HG02571 (cell line): ENCODE measurements around the gene SYNCRIP.
"Not testable (repeated sequence)": the region's sequence is repeated elsewhere in the genome, so short reads cannot be mapped to it uniquely, and the experiment has no call there.

Experiments used
- ATAC-seq: cut with Tn5 transposase; IDR thresholded peaks from one replicate; pipeline ENCODE4 v1.9.1; 2021; ENCODE audit warnings: mild to moderate bottlenecking, moderate library complexity; ENCODE audit not compliant: unreplicated experiment

Gene SYNCRIP

DNA sequence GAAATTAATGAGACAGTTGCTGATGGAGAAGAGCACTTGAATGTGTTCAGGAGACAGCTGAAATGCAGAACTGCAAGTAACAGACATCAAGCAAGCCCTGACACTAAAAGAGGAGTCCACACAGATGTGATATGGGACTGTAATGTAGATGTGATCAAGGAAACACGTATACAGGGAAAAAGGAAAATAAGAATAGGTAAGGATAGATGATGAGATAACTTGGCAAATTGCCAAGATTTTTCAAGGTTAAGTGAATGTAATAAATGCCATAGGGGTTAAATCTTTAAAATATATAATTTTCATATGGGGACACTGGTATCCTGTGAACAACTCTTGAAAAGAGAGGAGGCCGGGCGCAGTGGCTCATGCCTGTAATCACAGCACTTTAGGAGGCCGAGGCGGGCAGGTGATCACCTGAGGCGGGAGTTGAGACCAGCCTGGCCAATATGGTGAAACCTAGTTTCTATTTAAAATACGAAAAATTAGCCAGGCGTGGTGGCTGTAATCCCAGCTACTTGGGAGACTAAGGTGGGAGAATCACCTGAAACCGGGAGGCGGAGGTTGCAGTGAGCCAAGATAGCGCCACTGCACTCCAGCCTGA, 41.9 kb downstream of the SYNCRIP start:
- no peak for ATAC-seq

DNA sequence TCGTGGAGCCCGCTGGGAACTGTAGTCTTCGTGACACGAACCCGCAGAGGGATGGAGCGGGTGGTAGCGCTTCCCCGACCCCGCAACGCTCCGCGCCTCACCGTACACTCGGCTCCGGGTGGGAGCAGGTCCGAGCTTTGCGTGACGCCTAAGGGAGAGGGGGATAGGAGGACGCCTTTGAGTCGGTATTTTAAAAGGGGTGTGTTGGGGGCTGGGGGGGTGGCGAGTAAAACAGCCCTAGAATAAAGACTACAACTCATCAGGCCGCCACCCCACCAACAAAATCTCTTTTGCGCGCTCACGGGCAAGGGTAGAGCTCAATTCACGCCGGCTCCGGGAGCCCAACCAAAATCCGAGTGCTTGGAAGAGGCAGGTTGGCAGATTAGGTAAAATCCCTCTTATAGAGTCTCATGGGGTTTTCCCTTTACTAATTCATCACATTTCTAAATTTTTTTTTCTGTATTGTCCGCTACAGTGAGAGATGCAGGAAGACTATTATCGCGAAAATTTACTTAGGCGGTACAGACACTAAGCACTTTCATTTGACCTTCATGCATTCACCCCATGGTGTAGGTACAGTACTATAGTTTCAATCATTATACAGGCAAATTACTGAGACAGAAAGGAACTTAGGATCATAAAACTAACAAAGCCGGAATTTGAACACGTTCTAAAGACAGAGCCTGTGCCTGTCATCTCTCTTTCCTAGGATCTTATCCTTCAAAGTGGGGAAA, 48.3 kb downstream of the SYNCRIP start:
- peak; percentile 14 for ATAC-seq

DNA sequence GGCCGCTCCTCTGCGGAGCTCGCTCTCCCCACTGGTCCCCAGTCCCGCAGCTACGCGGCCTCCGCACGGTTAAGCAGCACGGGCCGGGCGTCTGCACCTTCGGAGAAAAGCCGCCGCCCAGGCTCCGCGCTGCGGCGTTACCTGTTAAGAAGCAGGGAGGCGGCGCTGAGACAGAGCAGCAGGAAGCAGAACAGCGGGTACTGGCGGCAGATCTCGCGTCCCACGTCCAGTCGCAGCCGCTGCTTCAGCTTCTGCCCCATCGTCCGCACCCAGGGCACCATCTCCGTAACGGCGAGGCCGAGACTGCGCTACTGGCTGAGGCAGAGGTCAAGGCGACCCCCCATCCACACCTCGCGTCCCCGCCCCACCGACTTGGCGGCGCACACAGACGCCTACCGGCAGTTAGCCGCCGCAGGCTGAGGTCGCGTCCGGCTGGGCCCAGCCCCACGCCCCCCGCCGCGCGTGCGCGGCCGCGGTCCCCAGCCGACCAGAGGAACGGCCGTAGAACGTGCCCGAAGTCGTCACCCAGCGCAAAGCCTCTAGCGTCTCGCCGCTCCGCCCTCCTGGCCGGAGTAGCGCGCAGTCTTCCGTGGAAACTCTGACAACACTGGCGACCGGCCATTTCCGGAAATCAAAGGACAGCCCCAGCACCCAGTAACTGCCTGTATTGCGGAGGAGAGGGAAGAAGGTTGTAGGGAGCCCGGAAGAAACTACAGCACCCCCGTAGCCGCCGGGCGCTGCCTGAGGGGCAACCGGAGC, 49.1 kb downstream of the SYNCRIP start, which contains the start of gene SNX14:
Gene SNX14, minus strand, starts transcription at position 421 of the 759 bp plus-strand sequence. Its CDS starts 140 bp downstream, at position 281.
- ATAC-seq, result peak; percentile 88

DNA sequence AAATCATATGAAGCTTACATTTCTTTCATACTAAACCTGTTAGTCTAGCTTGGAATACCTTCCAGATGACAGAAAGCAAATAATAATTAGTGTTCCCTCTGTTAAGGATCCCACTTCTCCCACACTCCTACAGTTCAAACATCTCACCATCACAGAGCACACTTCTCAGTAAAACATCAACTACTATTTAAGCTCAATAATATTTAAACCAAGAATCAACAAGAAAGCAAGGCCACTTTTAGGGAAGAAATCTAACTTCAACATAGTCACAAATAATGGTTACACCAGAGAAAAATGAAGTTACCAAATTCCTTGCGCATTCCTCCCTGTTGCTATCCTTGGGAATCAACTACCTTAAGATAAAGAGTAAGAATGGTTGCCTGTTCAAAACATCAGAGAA, 50.7 kb downstream of the SYNCRIP start:
- ATAC-seq, result no peak

DNA sequence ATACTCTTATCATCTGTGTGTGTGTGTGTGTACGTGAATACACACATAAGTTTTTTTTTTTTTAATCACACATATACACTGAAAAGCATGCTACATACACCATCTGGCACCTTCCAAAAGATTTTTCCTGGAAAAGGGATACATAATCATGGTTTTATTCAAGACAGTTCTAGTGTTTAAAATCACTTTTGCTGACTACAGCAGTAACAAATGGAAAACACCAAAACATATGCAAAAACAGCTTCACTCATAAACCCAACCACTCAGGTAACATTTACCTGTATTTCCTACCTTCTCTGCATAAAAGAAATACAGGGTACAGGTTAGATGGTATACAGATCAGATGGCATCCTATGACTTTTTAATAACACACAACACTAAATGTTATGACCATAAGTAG, 51.5 kb downstream of the SYNCRIP start:
- no peak for ATAC-seq

GRCh38 chr6:85585741-85586140, 56.9 kb downstream of the SYNCRIP start:
- no peak for ATAC-seq

GRCh38 chr6:85582832-85583231, 59.9 kb downstream of the SYNCRIP start:
- ATAC-seq, result not testable (repeated sequence)

DNA sequence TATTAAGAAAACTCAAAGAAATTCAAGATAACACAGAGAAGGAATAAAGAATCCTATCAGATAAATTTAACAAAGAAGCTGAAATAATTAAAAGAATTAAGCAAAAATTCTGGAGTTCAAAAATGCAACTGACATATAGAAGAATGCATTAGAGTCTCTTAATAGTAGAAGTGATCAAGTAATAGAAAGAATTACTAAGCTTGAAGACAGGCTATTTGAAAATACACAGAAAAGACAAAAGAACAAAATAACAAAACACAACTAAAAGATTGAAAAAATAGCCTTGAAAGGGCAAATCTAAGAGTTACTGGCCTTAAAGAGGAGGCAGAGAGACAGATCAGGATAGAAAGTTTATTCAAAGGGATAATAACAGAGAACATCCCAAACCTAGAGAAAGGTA, 61.1 kb downstream of the SYNCRIP start:
- no peak for ATAC-seq

DNA sequence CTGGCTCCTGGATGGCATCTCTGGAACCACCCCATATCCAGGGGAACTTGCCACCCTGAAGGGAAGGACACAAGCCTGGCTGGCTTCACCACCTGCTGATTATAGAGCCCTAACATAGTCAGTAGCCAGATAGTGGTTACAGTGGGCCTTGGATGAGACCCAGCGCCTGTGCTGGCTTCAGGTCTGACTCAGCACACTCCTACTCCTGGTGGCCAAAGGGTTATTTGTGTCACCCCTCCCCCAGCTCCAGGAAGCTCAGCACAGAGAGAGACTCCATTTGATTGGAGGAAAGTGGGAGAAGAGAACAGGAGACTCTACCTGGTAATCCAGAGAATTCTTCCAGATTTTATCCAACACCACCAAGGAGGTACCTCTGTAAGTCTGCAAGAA, 61.8 kb downstream of the SYNCRIP start:
- peak; percentile 93 for ATAC-seq

DNA sequence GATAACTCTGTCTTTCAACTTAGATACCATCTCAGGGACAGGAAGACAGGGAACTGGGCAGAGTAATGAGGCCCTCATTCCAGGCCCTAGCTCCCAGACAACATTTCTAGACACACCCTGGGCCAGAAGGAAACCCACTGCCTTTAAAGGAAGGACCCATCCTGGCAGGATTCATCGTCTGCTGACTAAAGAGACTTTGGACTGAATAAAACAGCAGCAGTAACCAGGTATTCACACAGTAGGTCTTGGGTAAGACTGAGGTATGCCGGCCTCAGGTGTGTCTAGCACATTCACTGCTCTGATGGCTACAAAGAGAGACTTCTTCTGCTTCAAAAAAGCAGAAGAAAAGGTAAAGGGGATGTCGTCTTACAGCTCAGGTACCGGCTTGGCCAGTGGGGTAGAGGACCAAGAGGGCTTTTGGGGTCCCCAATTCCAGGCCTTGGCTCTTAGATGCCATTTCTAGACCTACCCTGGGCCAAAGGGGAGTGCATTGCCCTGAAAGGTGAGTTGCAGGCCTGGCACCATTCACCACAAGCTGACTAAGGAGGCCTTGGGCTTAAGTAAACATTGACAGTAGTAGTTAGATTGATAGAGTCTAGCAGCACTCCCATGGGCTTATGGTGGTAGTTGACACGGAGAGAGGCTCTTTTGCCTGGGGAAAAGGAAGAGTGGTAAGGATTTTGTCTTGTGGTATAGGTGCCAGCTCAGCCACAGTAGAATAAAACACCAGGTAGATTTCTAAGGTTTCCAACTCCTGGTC, 62.4 kb downstream of the SYNCRIP start:
- peak; percentile 24 for ATAC-seq

DNA sequence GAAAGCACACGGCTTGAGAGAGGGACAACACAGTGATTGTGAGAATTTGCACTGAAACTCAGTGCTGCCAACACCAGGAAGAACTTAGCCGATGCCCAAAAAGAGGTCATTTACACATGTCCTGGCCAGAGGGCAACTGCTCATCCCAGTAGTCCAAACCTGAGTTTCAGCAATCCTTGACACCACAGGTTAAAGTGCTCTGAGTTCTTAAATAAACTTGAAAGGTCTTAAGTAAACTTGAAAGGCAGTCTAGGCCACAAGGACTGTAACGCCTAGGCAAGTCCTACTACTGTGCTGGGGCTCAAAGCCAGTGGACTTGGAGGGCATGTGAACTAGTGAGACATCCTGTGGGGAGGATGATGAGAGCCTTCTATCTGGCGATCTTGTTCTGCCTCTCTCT, 63.1 kb downstream of the SYNCRIP start:
- no peak for ATAC-seq

DNA sequence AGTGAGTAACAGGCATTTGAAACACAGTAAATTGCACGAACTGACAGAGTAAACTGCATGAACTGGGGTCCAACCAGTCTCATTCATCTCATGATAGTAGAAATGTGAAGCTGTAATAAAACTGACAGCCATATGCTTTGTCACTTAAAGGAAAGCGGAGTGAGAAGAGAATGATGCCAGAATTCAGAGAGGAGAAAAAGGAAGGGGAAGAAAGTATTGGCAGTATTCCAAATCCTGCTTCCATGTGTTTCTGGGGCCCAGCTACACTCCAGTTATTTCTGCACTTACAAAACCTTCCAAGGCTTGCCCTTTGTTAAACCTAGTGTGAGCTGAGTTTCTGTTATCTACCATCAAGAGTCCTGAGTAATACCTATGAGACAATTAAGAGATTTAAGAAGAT, 66.2 kb downstream of the SYNCRIP start:
- no peak for ATAC-seq

DNA sequence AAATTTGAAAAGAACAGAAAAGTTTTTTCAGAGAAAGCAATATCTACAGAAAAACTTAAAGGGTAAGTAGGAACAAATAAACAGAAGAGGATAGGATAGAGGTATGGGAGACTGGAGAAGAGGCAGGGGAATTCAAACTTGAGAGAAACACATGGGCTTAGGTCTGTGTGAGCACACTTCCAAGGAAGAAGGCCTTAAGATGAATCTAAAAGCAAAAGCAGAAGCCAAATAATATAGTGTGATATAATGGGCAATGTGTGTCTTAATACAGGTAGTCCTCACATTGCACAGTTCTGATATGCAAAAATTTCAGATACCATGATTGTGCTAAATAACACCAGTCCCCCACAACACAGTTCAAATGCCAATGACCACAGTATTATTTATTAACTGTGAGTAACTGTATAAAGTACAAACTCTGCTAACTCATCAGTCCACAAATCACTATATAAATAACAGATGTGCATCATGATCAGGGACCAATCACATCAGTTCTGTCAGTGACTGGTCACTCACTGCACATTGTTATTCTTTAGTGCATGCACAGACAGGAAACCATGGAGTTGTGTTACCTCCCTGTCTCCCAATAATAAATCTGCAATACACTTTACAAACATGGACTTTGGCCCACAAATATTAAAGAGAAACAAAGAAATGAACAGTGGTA, 67.6 kb downstream of the SYNCRIP start:
- no peak for ATAC-seq

DNA sequence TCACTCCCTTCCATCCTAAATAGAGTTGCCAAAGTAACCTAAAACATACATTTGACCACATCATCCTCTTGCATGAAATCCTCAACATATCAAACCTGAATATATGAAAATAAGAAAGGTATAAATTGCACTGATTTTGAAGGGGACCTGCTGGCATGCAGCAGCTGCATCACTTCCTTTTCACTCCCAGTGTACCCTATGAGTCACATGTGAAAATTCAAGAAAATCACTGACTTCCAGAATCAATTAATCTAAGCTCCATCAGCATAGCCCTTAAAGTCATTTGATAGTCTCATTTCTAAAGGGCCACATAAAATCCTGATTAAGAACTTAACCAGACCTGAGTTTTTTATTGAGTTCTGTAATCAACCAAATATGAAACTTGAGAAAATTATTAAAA, 73.4 kb downstream of the SYNCRIP start:
- ATAC-seq, result no peak

DNA sequence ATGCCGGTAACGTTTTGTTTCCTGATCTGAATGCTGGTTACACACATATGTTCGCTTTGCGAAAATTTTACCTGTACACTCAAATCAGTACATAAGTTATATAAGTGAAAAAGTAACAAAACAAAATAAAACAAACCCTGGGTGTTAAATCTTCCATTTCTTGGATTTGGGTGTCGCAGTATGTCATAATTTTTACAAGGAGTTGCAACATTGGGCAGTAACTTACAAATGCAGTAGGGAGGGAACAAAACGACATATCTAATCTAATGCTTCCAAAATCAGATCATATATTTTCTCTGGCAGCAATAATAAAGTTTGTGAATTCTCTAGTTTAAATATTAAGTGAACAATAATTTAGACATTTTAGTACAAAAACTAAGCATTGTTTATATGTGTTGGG, 74.3 kb downstream of the SYNCRIP start:
- no peak for ATAC-seq

GRCh38 chr6:85565736-85566135, 77.0 kb downstream of the SYNCRIP start:
- no peak for ATAC-seq

DNA sequence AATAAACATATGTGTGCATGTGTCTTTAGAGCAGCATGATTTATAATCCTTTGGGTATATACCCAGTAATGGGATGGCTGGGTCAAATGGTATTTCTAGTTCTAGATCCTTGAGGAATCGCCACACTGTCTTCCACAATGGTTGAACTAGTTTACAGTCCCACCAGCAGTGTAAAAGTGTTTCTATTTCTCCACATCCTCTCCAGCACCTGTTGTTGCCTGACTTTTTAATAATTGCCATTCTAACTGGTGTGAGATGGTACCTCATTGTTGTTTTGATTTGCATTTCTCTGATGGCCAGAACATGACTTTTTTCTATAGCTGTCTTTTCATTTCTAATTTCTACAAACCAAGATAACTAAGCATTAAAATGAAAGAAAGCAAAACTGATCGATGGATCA, 78.5 kb downstream of the SYNCRIP start:
- ATAC-seq, result not testable (repeated sequence)
